Hematopoietic multipotent progenitor cell treated with erythropoietin and hydrocortisone succinate and interleukin-3 and kit ligand, for 17 days (in vitro differentiated cells): ENCODE data around the gene C10orf53.
"Not testable (repeated sequence)": the region's sequence is repeated elsewhere in the genome, so short reads cannot be mapped to it uniquely, and the experiment has no call there.

ENCODE experiments used
- DNase-seq: peaks from one replicate; pipeline ENCODE4 v3.0.0-alpha.2; 2015; ENCODE audit warnings: low spot score

The C10orf53 gene

GRCh38 chr10:49652421-49653272, 26.8 kb upstream of the C10orf53 start:
- DNase-seq, result no peak

- DNase-seq, result no peak
Measured at GRCh38 chr10:49653273-49653929, 26.1 kb upstream of the C10orf53 start.

- DNase-seq, result no peak
Measured at GRCh38 chr10:49654036-49654693, 25.3 kb upstream of the C10orf53 start.

GRCh38 chr10:49655099-49655498, 24.4 kb upstream of the C10orf53 start:
- DNase-seq, result no peak

- DNase-seq, result no peak
Measured at GRCh38 chr10:49656845-49657493, 22.5 kb upstream of the C10orf53 start.

GRCh38 chr10:49657606-49658005, 21.8 kb upstream of the C10orf53 start:
- DNase-seq, result no peak

GRCh38 chr10:49661140-49661856, 18.2 kb upstream of the C10orf53 start:
- DNase-seq, result no peak

GRCh38 chr10:49662169-49662830, 17.2 kb upstream of the C10orf53 start:
- no peak for DNase-seq

GRCh38 chr10:49663596-49663995, 15.9 kb upstream of the C10orf53 start:
- no peak for DNase-seq

GRCh38 chr10:49664006-49664841, 15.2 kb upstream of the C10orf53 start:
- DNase-seq, result no peak

GRCh38 chr10:49664842-49665355, 14.6 kb upstream of the C10orf53 start:
- DNase-seq, result no peak

GRCh38 chr10:49666054-49666615, 13.3 kb upstream of the C10orf53 start:
- DNase-seq, result no peak

- DNase-seq, result no peak
Measured at GRCh38 chr10:49666685-49667084, 12.8 kb upstream of the C10orf53 start.

- DNase-seq, result no peak
Measured at GRCh38 chr10:49667991-49668390, 11.5 kb upstream of the C10orf53 start.

- no peak for DNase-seq
Measured at GRCh38 chr10:49668684-49669083, 10.8 kb upstream of the C10orf53 start.

GRCh38 chr10:49678827-49679479, 498 bp upstream of the C10orf53 start:
- no peak for DNase-seq

- not testable (repeated sequence) for DNase-seq
Measured at GRCh38 chr10:49682449-49682848, 3.0 kb downstream of the C10orf53 start.

GRCh38 chr10:49682879-49683278, 3.4 kb downstream of the C10orf53 start:
- no peak for DNase-seq

GRCh38 chr10:49686651-49687050, 7.2 kb downstream of the C10orf53 start:
- no peak for DNase-seq
